ENCODE data around the gene MSX2.

Gene MSX2

DNA sequence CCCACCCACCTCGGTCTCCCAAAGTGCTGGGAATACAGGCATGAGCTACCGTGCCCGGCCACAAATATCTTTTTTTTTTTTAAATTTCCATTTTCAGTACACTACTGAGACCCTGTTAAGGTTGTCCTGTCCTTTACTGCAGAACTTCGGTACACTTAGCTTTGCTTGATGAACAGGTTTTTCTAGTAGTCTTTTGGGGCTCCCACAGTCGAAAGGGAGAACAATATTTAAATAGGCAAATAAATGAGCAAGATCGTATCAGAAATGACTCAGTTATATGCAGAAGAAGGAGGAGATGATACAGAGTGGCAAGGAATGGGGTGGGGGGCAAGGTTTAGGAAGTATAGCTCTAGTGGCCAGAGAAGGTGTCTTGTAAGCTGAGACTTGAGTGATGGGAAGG lies 52.7 kb downstream of the MSX2 start:
- TF ChIP-seq CTCF (conservative IDR thresholded peaks at IDR 0.05; ENCODE audit: low read depth, low read length), result no peak
- DNase-seq (ENCODE audit: low read depth), result no peak
- H3K4me3 ChIP-seq (ENCODE audit: low read depth, low read length), result no peak overlapping the region

GRCh38 chr5:174777583-174777982 lies 53.2 kb downstream of the MSX2 start:
- TF ChIP-seq CTCF (conservative IDR thresholded peaks at IDR 0.05; ENCODE audit: low read depth, low read length), result no peak
- no peak overlapping the region for H3K4me3 ChIP-seq (ENCODE audit: low read depth, low read length)
- DNase-seq (ENCODE audit: low read depth), result no peak

Measured in choroid plexus epithelial cell (primary cell).